Measurements from ENCODE around the gene DHCR24. TPM values are rescaled to one million over a fixed set of nuclear protein-coding genes. Genes with fewer than 3 reads are reported as not detected.
A peak's percentile ranks its signal among the peaks of the same experiment; 100 is the strongest.
"Not testable (repeated sequence)": the region's sequence is repeated elsewhere in the genome, so short reads cannot be mapped to it uniquely, and the experiment has no call there.

The DHCR24 gene
- polyA plus RNA-seq (ENCODE audit: insufficient read length): 17.8 TPM

- peak; percentile 87 for DNase-seq
Observed at GRCh38 chr1:54886724-54887664, at the start of gene DHCR24. Gene DHCR24 (minus strand): TSS chr1:54887195. CDS start chr1:54887119, 76 bp downstream.

- no peak for DNase-seq
Observed at GRCh38 chr1:54936791-54937190, 49.8 kb upstream of the DHCR24 start.

GRCh38 chr1:54934869-54935268, 47.9 kb upstream of the DHCR24 start:
- DNase-seq: no peak

- DNase-seq: not testable (repeated sequence)
Observed at GRCh38 chr1:54934081-54934480, 47.1 kb upstream of the DHCR24 start.

GRCh38 chr1:54931275-54931840, 44.4 kb upstream of the DHCR24 start:
- DNase-seq: no peak

GRCh38 chr1:54929700-54930099, 42.7 kb upstream of the DHCR24 start:
- no peak for DNase-seq

- no peak for DNase-seq
Observed at GRCh38 chr1:54928327-54928726, 41.3 kb upstream of the DHCR24 start.

- peak; percentile 52 for DNase-seq
Observed at GRCh38 chr1:54927472-54928240, 40.7 kb upstream of the DHCR24 start.

- no peak for DNase-seq
Observed at GRCh38 chr1:54926970-54927369, 40.0 kb upstream of the DHCR24 start.

GRCh38 chr1:54922921-54923421, 36.0 kb upstream of the DHCR24 start:
- no peak for DNase-seq

- no peak for DNase-seq
Observed at GRCh38 chr1:54922040-54922761, 35.2 kb upstream of the DHCR24 start.

GRCh38 chr1:54919367-54920359, 32.7 kb upstream of the DHCR24 start:
- DNase-seq: no peak

GRCh38 chr1:54911076-54911475, 24.1 kb upstream of the DHCR24 start:
- DNase-seq: not testable (repeated sequence)

GRCh38 chr1:54906586-54906985, 19.6 kb upstream of the DHCR24 start:
- DNase-seq: no peak

- no peak for DNase-seq
Observed at GRCh38 chr1:54904476-54905048, 17.6 kb upstream of the DHCR24 start.

GRCh38 chr1:54894271-54894670, 7.3 kb upstream of the DHCR24 start:
- no peak for DNase-seq

- DNase-seq: no peak
Observed at GRCh38 chr1:54892586-54892985, 5.6 kb upstream of the DHCR24 start.

- no peak for DNase-seq
Observed at GRCh38 chr1:54889132-54889725, 2.2 kb upstream of the DHCR24 start.

GRCh38 chr1:54888080-54888733, 1.2 kb upstream of the DHCR24 start:
- DNase-seq: no peak

- no peak for DNase-seq
Observed at GRCh38 chr1:54887665-54888071, 673 bp upstream of the DHCR24 start.

Measured in hindlimb muscle (tissue), 1 donor.